Endothelial cell of umbilical vein (primary cell): ENCODE data around the gene NLGN1. TPM values are rescaled to one million over a fixed set of nuclear protein-coding genes. Genes with fewer than 3 reads are reported as not detected.

Experiments
- BruUV-seq: library from RNA; stranded (reverse); fragments of 400-500 nt; replicated peaks from 2 replicates; lab custom pipeline; 2021; lab: Mats Ljungman, UMichigan
- CTCF ChIA-PET: fragments of 300-600, 350-600 bp; sonication (Branson Sonifier 250); formaldehyde crosslinking; loops from one replicate; lab custom pipeline; 2021; ENCODE audit warnings: antibody characterized with exemption, inconsistent platforms; lab: Charles Lee
- POLR2A ChIA-PET: fragments of 300-600, 350-600 bp; sonication (Branson Sonifier 250); formaldehyde crosslinking; loops from one replicate; lab custom pipeline; 2021; ENCODE audit warnings: antibody characterized with exemption, inconsistent platforms; lab: Charles Lee
- DNase-seq: peaks from one replicate; pipeline ENCODE4 v3.0.0-alpha.2; 2011; ENCODE audit warnings: low read depth, low spot score
- FAIRE-seq: peaks from 2 replicates; lab custom pipeline; 2011; peaks lifted over from hg19 to GRCh38; lab: Jason Lieb, UNC
- H2AFZ ChIP-seq: 2 replicates; pipeline ENCODE4 v1.6.0; 2012; ENCODE audit warnings: low read depth, low read length, control low read depth, inconsistent platforms
- H3K27ac ChIP-seq: 2 replicates; pipeline ENCODE4 v1.5.1; 2011; ENCODE audit warnings: low read depth, mild to moderate bottlenecking, control low read depth, low read length, moderate library complexity; ENCODE audit not compliant: insufficient read depth
- H3K27me3 ChIP-seq, 2 experiments: 2 replicates each; pipeline versions ENCODE4 v1.6.0 to v1.6.1; 2011; ENCODE audit warnings: low read length in 2 of 2, mixed read lengths in 1 of 2; ENCODE audit not compliant: control insufficient read depth in 2 of 2, insufficient read depth in 2 of 2
- H3K36me3 ChIP-seq, 2 experiments: 2 replicates in 1 of 2; 3 replicates in 1 of 2; pipeline ENCODE4 v1.5.1; 2011; ENCODE audit warnings: low read length in 2 of 2, mild to moderate bottlenecking in 1 of 2, moderate library complexity in 1 of 2; ENCODE audit not compliant: control insufficient read depth in 2 of 2, insufficient read depth in 2 of 2; ENCODE audit errors: extremely low read depth in 1 of 2
- H3K4me1 ChIP-seq: 3 replicates; pipeline ENCODE4 v1.5.1; 2011; ENCODE audit warnings: mild to moderate bottlenecking, low read length; ENCODE audit not compliant: control insufficient read depth, insufficient read depth; ENCODE audit errors: extremely low read depth
- H3K4me2 ChIP-seq: 2 replicates; pipeline ENCODE4 v1.6.1; 2011; ENCODE audit warnings: low read length, control low read depth, mixed read lengths; ENCODE audit not compliant: insufficient read depth
- H3K4me3 ChIP-seq, 3 experiments: fragments of 200-600 bp in 1 of 3; sonication (generic), shearing (Covaris generic) in 1 of 3; replicated peaks in 1 of 3; 2 replicates each; pipeline ENCODE4 v1.5.1; 2011 to 2016; ENCODE audit warnings: control low read depth in 3 of 3, low read length in 3 of 3, mild to moderate bottlenecking in 2 of 3, inconsistent platforms in 1 of 3, low read depth in 1 of 3, moderate library complexity in 1 of 3; ENCODE audit not compliant: insufficient read depth in 1 of 3
- H3K79me2 ChIP-seq: 2 replicates; pipeline ENCODE4 v1.6.0; 2012; ENCODE audit warnings: low read length, inconsistent platforms; ENCODE audit not compliant: control insufficient read depth, insufficient read depth
- H3K9ac ChIP-seq: replicated peaks from 2 replicates; pipeline ENCODE3; 2011; ENCODE audit warnings: low read length, control low read depth; ENCODE audit not compliant: insufficient read depth; ENCODE audit errors: extremely low read depth
- H3K9me1 ChIP-seq: replicated peaks from 3 replicates; pipeline ENCODE4 v1.6.0; 2011; ENCODE audit warnings: mild to moderate bottlenecking, low read length; ENCODE audit not compliant: control insufficient read depth, insufficient read depth; ENCODE audit errors: extremely low read depth
- H3K9me3 ChIP-seq: replicated peaks from 2 replicates; pipeline ENCODE4 v1.5.1; 2012; ENCODE audit warnings: low read length, inconsistent platforms; ENCODE audit not compliant: control insufficient read depth, insufficient read depth
- H4K20me1 ChIP-seq: replicated peaks from 2 replicates; pipeline ENCODE3; 2011; ENCODE audit warnings: mild to moderate bottlenecking, low read length; ENCODE audit not compliant: control insufficient read depth, insufficient read depth; ENCODE audit errors: extremely low read depth
- CTCF ChIP-seq, 2 donors: IDR thresholded peaks; 1 replicate in 1 of 2; 2 replicates in 1 of 2; pipeline ENCODE4 v1.5.1; 2011; ENCODE audit warnings: low read length in 2 of 2, mild to moderate bottlenecking in 2 of 2, moderate library complexity in 2 of 2, control low read depth in 1 of 2, inconsistent platforms in 1 of 2, low read depth in 1 of 2; ENCODE audit not compliant: insufficient read depth in 1 of 2; ENCODE audit errors: extremely low read depth in 1 of 2
- EZH2 ChIP-seq: IDR thresholded peaks from 2 replicates; pipeline ENCODE4 v1.6.1; 2012; ENCODE audit warnings: borderline replicate concordance, low read depth, mild to moderate bottlenecking, moderate library complexity, low read length, inconsistent platforms; ENCODE audit not compliant: severe bottlenecking
- FOS ChIP-seq: IDR thresholded peaks from 2 replicates; pipeline ENCODE4 v1.6.1; 2011; ENCODE audit warnings: mild to moderate bottlenecking, low read length, moderate library complexity, borderline replicate concordance; ENCODE audit not compliant: insufficient read depth
- GATA2 ChIP-seq: IDR thresholded peaks from 2 replicates; pipeline ENCODE4 v1.7.0; 2011; ENCODE audit warnings: low read depth, mild to moderate bottlenecking, moderate library complexity, mixed read lengths, low read length; ENCODE audit not compliant: insufficient read length, insufficient read depth
- JUN ChIP-seq: IDR thresholded peaks from 2 replicates; pipeline ENCODE4 v1.6.1; 2011; ENCODE audit warnings: borderline replicate concordance, low read depth; ENCODE audit not compliant: insufficient read length, insufficient read depth
- MAX ChIP-seq: IDR thresholded peaks from 2 replicates; pipeline ENCODE4 v1.6.1; 2011; ENCODE audit not compliant: insufficient read depth, insufficient read length
- MYC ChIP-seq: IDR thresholded peaks from one replicate; pipeline ENCODE4 v1.6.1; 2011; ENCODE audit warnings: mild to moderate bottlenecking, low read depth, low read length
- POLR2A ChIP-seq: IDR thresholded peaks from 2 replicates; pipeline ENCODE4 v1.6.1; 2012; ENCODE audit warnings: low read depth, mild to moderate bottlenecking, control low read depth, low read length
- POLR2AphosphoS5 ChIP-seq: IDR thresholded peaks from 2 replicates; pipeline ENCODE4 v1.6.1; 2012; ENCODE audit warnings: low read depth, mild to moderate bottlenecking, control low read depth, low read length, moderate library complexity; ENCODE audit not compliant: insufficient read depth
- dilution Hi-C: fragments of 300-500 bp; cut with MboI; formaldehyde crosslinking; loops from one replicate; pipeline ENCODE4 v1.15.0; 2019; ENCODE audit warnings: low sequenced_read_pairs; ENCODE audit not compliant: extremely low pct_ligation_motif_present
- intact Hi-C: fragments of 100-400 bp; cut with micrococcal nuclease; formaldehyde crosslinking; loops from one replicate; pipeline ENCODE4 v1.10.0; 2022
- polyA plus RNA-seq, 4 experiments: library from polyadenylated mRNA; depleted of rRNA in 3 of 4; stranded (reverse) in 3 of 4; unstranded in 1 of 4; fragments of >200 nt; gene quantifications; 2 replicates each; pipeline versions ENCODE4 v1.2.1 to v1.2.3, GENCODE V29; 2011 to 2012; ENCODE audit warnings: missing spikeins in 1 of 4
- total RNA-seq: library from RNA; stranded (reverse); gene quantifications from 2 replicates; pipeline ENCODE4 v1.2.3, GENCODE V29; 2021

Gene NLGN1
- total and polyA plus RNA-seq, 2 donors (not counting 3 experiments of a cell fraction or from before 2014, with no cell fraction given), result 7.9 to 16.3 TPM

GRCh38 chr3:173429076-173429475 lies 31.5 kb downstream of the NLGN1 start:
- intact Hi-C loops, result no loop called here
- dilution Hi-C loops, result no loop called here

More at GRCh38 chr3:173429076-173429475, 31.5 kb downstream of the NLGN1 start:
- BruUV-seq, result no TSS peak
- Histone ChIP-seq H3K27me3 (no peaks in the 10 kb centered on the region), H3K27ac (no peak overlapping the region), H3K79me2 (peaks cover 2% of the 10 kb centered on the region), H2AFZ (no peak overlapping the region), H3K4me3 (no peak overlapping the region), H3K9me1 (no peaks in the 10 kb centered on the region), H4K20me1 (no peaks in the 10 kb centered on the region), H3K4me1 (no peaks in the 10 kb centered on the region), H3K9ac (no peak overlapping the region), H3K9me3 (no peaks in the 10 kb centered on the region), H3K4me2 (no peak overlapping the region), H3K36me3 (no peaks in the 10 kb centered on the region)
- CTCF ChIA-PET, result interaction anchor here (0.6 kb wide), 1 partner anchor 414 kb away, joined by 3 read pairs; no protein-coding TSS in a partner anchor
- FAIRE-seq, result no peak
- DNase-seq, result no peak
- POLR2A ChIA-PET, result no interaction called here
- no peak for TF ChIP-seq POLR2AphosphoS5
- TF ChIP-seq GATA2, result no peak
- no peak for TF ChIP-seq EZH2
- TF ChIP-seq CTCF (IDR thresholded peaks at IDR 0.05; ENCODE audit: extremely low read depth in 1 of 2, insufficient read depth in 1 of 2, low read depth in 1 of 2, low read length in 2 of 2), result no peak
- no peak for TF ChIP-seq JUN
- TF ChIP-seq MYC, result no peak
- TF ChIP-seq FOS, result no peak
- TF ChIP-seq POLR2A, result no peak
- no peak for TF ChIP-seq MAX
